H9 (cell line): ENCODE measurements around the gene IFNGR1. TPM values are rescaled to one million over a fixed set of nuclear protein-coding genes. Genes with fewer than 3 reads are reported as not detected.

ENCODE experiments used
- DNase-seq: peaks from one replicate; pipeline ENCODE4 v3.0.0-alpha.2; 2017
- H2AFZ ChIP-seq: one replicate; pipeline ENCODE4 v1.6.1; 2013; ENCODE audit warnings: mild to moderate bottlenecking, low read length, control low read depth, moderate library complexity
- H2AK5ac ChIP-seq: 2 replicates; pipeline ENCODE4 v1.6.1; 2013; ENCODE audit warnings: low read length, control low read depth, mixed read lengths; ENCODE audit not compliant: insufficient read length
- H2BK120ac ChIP-seq: one replicate; pipeline ENCODE4 v1.6.1; 2013; ENCODE audit warnings: low read depth, mild to moderate bottlenecking, low read length, control low read depth, inconsistent platforms; ENCODE audit not compliant: poor library complexity, severe bottlenecking
- H2BK12ac ChIP-seq: 2 replicates; pipeline ENCODE4 v1.6.1; 2013; ENCODE audit warnings: low read length, control low read depth, mixed read lengths, low read depth; ENCODE audit not compliant: insufficient read length
- H2BK15ac ChIP-seq: 2 replicates; pipeline ENCODE4 v1.6.1; 2013; ENCODE audit warnings: low read depth, low read length, control low read depth
- H2BK20ac ChIP-seq: one replicate; pipeline ENCODE4 v1.6.1; 2013; ENCODE audit warnings: low read depth, mild to moderate bottlenecking, low read length, control low read depth, inconsistent platforms; ENCODE audit not compliant: poor library complexity, severe bottlenecking
- H2BK5ac ChIP-seq: 2 replicates; pipeline ENCODE4 v1.6.1; 2013; ENCODE audit warnings: low read length, control low read depth, mixed read lengths; ENCODE audit not compliant: insufficient read length
- H3K14ac ChIP-seq: 2 replicates; pipeline ENCODE4 v1.6.1; 2013; ENCODE audit warnings: low read length, control low read depth; ENCODE audit not compliant: insufficient read depth
- H3K18ac ChIP-seq: 2 replicates; pipeline ENCODE4 v1.6.1; 2013; ENCODE audit warnings: low read depth, mild to moderate bottlenecking, mixed read lengths, low read length, control low read depth; ENCODE audit not compliant: insufficient read length
- H3K23ac ChIP-seq: 2 replicates; pipeline ENCODE4 v1.6.1; 2013; ENCODE audit warnings: low read length, control low read depth, mixed read lengths, low read depth; ENCODE audit not compliant: insufficient read length
- H3K23me2 ChIP-seq: 2 replicates; pipeline ENCODE4 v1.6.1; 2013; ENCODE audit warnings: low read depth, mild to moderate bottlenecking, mixed read lengths, low read length, control low read depth; ENCODE audit not compliant: insufficient read length, poor library complexity, severe bottlenecking
- H3K27ac ChIP-seq: 2 replicates; pipeline ENCODE4 v1.5.1; 2013; ENCODE audit warnings: low read length, control low read depth, mixed read lengths, low read depth; ENCODE audit not compliant: insufficient read length
- H3K27me3 ChIP-seq: 2 replicates; pipeline ENCODE4 v1.6.1; 2013; ENCODE audit warnings: low read length, control low read depth, inconsistent platforms; ENCODE audit not compliant: insufficient read depth
- H3K4ac ChIP-seq: 2 replicates; pipeline ENCODE4 v1.6.1; 2013; ENCODE audit warnings: low read depth, mild to moderate bottlenecking, control low read depth, inconsistent platforms, low read length, moderate library complexity
- H3K4me1 ChIP-seq: 2 replicates; pipeline ENCODE4 v1.6.1; 2013; ENCODE audit warnings: low read length, control low read depth, inconsistent platforms; ENCODE audit not compliant: insufficient read depth
- H3K4me2 ChIP-seq: 2 replicates; pipeline ENCODE4 v1.6.1; 2013; ENCODE audit warnings: low read length, control low read depth, mixed read lengths; ENCODE audit not compliant: insufficient read length, insufficient read depth
- H3K56ac ChIP-seq: 2 replicates; pipeline ENCODE4 v1.6.1; 2013; ENCODE audit warnings: low read depth, mild to moderate bottlenecking, mixed read lengths, low read length, control low read depth; ENCODE audit not compliant: insufficient read length
- H3K79me1 ChIP-seq: 2 replicates; pipeline ENCODE4 v1.6.1; 2013; ENCODE audit warnings: low read depth, mild to moderate bottlenecking, moderate library complexity, low read length, control low read depth, inconsistent platforms; ENCODE audit not compliant: insufficient read depth, poor library complexity, severe bottlenecking
- H3K79me2 ChIP-seq: 2 replicates; pipeline ENCODE4 v1.6.1; 2013; ENCODE audit warnings: low read length, control low read depth, inconsistent platforms; ENCODE audit not compliant: insufficient read depth
- H3K9ac ChIP-seq: 2 replicates; pipeline ENCODE4 v1.6.1; 2013; ENCODE audit warnings: low read length, control low read depth, mixed read lengths; ENCODE audit not compliant: insufficient read length; ENCODE audit errors: extremely low read depth
- H3K9me3 ChIP-seq: one replicate; pipeline ENCODE4 v1.6.1; 2013; ENCODE audit warnings: low read depth, low read length, inconsistent platforms; ENCODE audit not compliant: control insufficient read depth
- H3T11ph ChIP-seq: one replicate; pipeline ENCODE4 v1.6.1; 2013; ENCODE audit warnings: mild to moderate bottlenecking, low read length, control low read depth, inconsistent platforms
- H4K20me1 ChIP-seq: one replicate; pipeline ENCODE4 v1.6.1; 2013; ENCODE audit not compliant: control insufficient read depth, insufficient read length, insufficient read depth
- H4K5ac ChIP-seq: 2 replicates; pipeline ENCODE4 v1.6.1; 2013; ENCODE audit warnings: low read depth, mild to moderate bottlenecking, mixed read lengths, low read length, control low read depth; ENCODE audit not compliant: insufficient read length
- H4K8ac ChIP-seq: replicated peaks from 2 replicates; pipeline ENCODE4 v1.6.1; 2013; ENCODE audit warnings: low read length, control low read depth, mixed read lengths, low read depth; ENCODE audit not compliant: insufficient read length
- H4K91ac ChIP-seq: 2 replicates; pipeline ENCODE4 v1.6.1; 2013; ENCODE audit warnings: low read depth, mild to moderate bottlenecking, moderate library complexity, mixed read lengths, low read length, control low read depth; ENCODE audit not compliant: insufficient read length
- H3K27ac Mint-ChIP-seq, 3 experiments: 2 replicates in 2 of 3; 3 replicates in 1 of 3; pipeline ENCODE4 v1.8.0; 2020 to 2021; ENCODE audit warnings: mixed read lengths in 3 of 3, mild to moderate bottlenecking in 1 of 3, moderate library complexity in 1 of 3
- H3K27me3 Mint-ChIP-seq: 2 replicates; pipeline ENCODE4 v1.8.0; 2021; ENCODE audit warnings: low read depth, mild to moderate bottlenecking, moderate library complexity, mixed read lengths
- H3K36me3 Mint-ChIP-seq, 3 experiments: 2 replicates in 2 of 3; 3 replicates in 1 of 3; pipeline ENCODE4 v1.8.0; 2020 to 2021; ENCODE audit warnings: low read depth in 3 of 3, mixed read lengths in 3 of 3; ENCODE audit not compliant: insufficient read depth in 1 of 3
- H3K4me1 Mint-ChIP-seq, 2 experiments: 2 replicates each; pipeline ENCODE4 v1.8.0; 2020; ENCODE audit warnings: mixed read lengths in 2 of 2
- H3K4me3 Mint-ChIP-seq, 2 experiments: 2 replicates in 1 of 2; 3 replicates in 1 of 2; pipeline ENCODE4 v1.8.0; 2020 to 2021; ENCODE audit warnings: mild to moderate bottlenecking in 2 of 2, mixed read lengths in 2 of 2, moderate library complexity in 1 of 2
- H3K9me3 Mint-ChIP-seq, 2 experiments: 2 replicates in 1 of 2; 3 replicates in 1 of 2; pipeline ENCODE4 v1.8.0; 2020; ENCODE audit warnings: mild to moderate bottlenecking in 2 of 2, mixed read lengths in 2 of 2, moderate library complexity in 1 of 2
- WGBS: extraction: QIAGEN DNeasy Blood & Tissue Kit; methylation state at CpG from one replicate; pipeline ENCODE4 v1.1.7; 2013; ENCODE audit warnings: missing lambda C conversion rate, low lambda C conversion rate, mixed read lengths; ENCODE audit not compliant: insufficient read length; ENCODE audit errors: extremely low coverage; 5-methylcytosine and 5-hydroxymethylcytosine counted together
- total RNA-seq: library from RNA; stranded (reverse); gene quantifications from 2 replicates; pipeline ENCODE4 v1.2.1, GENCODE V29; 2021
- TF ChIP-seq, protein P1 (sequence below): fragments of 200-600 bp; sonication (generic); conservative IDR thresholded peaks from 3 replicates; pipeline ENCODE4 v1.8.0; 2021; ENCODE audit warnings: antibody characterized with exemption, mild to moderate bottlenecking

Gene IFNGR1
- total RNA-seq, 1 experiment from 2014 or later, result 32.2 TPM

DNA sequence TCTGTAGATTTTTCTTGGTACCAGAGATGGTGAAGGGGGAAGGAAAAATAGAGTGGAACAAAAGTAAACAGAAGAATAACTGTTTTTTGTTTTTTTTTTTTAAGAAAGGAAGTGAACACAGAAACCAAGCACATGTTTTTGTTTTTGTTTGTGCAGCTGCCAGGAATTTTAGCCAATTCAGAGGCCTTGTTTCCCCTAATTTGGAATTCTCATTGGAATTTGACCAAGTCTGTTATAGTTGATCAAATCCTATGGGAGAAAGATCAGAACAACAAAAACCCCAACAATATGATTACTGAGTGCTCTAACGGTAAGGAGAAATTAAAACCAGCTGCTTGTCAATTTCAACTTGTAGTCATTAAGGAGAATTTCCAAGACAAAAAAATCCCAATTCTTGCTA is 27.5 kb downstream of the IFNGR1 start:
- H3K4me2 ChIP-seq, result no peak overlapping the region
- no peaks in the 10 kb centered on the region for H3K79me2 ChIP-seq
- TF ChIP-seq, protein P1, sequence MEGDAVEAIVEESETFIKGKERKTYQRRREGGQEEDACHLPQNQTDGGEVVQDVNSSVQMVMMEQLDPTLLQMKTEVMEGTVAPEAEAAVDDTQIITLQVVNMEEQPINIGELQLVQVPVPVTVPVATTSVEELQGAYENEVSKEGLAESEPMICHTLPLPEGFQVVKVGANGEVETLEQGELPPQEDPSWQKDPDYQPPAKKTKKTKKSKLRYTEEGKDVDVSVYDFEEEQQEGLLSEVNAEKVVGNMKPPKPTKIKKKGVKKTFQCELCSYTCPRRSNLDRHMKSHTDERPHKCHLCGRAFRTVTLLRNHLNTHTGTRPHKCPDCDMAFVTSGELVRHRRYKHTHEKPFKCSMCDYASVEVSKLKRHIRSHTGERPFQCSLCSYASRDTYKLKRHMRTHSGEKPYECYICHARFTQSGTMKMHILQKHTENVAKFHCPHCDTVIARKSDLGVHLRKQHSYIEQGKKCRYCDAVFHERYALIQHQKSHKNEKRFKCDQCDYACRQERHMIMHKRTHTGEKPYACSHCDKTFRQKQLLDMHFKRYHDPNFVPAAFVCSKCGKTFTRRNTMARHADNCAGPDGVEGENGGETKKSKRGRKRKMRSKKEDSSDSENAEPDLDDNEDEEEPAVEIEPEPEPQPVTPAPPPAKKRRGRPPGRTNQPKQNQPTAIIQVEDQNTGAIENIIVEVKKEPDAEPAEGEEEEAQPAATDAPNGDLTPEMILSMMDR, result no peak
- no peak overlapping the region for H2BK12ac ChIP-seq
- H3K27me3 Mint-ChIP-seq, result no peaks in the 10 kb centered on the region
- no peak overlapping the region for H2BK15ac ChIP-seq
- H2AK5ac ChIP-seq, result no peak overlapping the region
- no peaks in the 10 kb centered on the region for H3K23me2 ChIP-seq
- no peak overlapping the region for H3K4ac ChIP-seq
- H4K20me1 ChIP-seq, result no peaks in the 10 kb centered on the region
- H3K4me3 Mint-ChIP-seq, result no peak overlapping the region
- H2BK120ac ChIP-seq, result no peak overlapping the region
- peaks cover 44 to 49% of the 10 kb centered on the region in 2 experiments for H3K9me3 Mint-ChIP-seq
- no peak overlapping the region for H3K27ac ChIP-seq
- H3K36me3 Mint-ChIP-seq, result peaks cover 10 to 29% (median 24%) of the 10 kb centered on the region in 3 experiments
- no peak overlapping the region for H3K27ac Mint-ChIP-seq
- H4K5ac ChIP-seq, result no peak overlapping the region
- H3K23ac ChIP-seq, result no peak overlapping the region
- H3K9ac ChIP-seq, result no peak overlapping the region
- no peaks in the 10 kb centered on the region for H3K27me3 ChIP-seq
- H3K14ac ChIP-seq, result no peak overlapping the region
- no peak overlapping the region for H3K56ac ChIP-seq
- no peak for DNase-seq
- no peak overlapping the region for H3K18ac ChIP-seq
- no peak overlapping the region for H2AFZ ChIP-seq
- no CpG with 5 or more reads among the region's 1 CpG for WGBS
- H4K8ac ChIP-seq, result no peak overlapping the region
- H3T11ph ChIP-seq, result no peak overlapping the region
- H3K9me3 ChIP-seq, result peaks cover 21% of the 10 kb centered on the region
- H3K4me1 ChIP-seq, result no peaks in the 10 kb centered on the region
- H3K79me1 ChIP-seq, result no peaks in the 10 kb centered on the region
- no peak overlapping the region for H4K91ac ChIP-seq
- H2BK20ac ChIP-seq, result no peak overlapping the region
- no peaks in the 10 kb centered on the region for H3K4me1 Mint-ChIP-seq
- no peak overlapping the region for H2BK5ac ChIP-seq
